Suprapubic skin (tissue), 4 donors: ENCODE results near the gene AASDHPPT. TPM values are rescaled to one million over a fixed set of nuclear protein-coding genes. Genes with fewer than 3 reads are reported as not detected.

ENCODE experiments used
- DNase-seq, 2 donors: peaks; one replicate each; pipeline ENCODE4 v3.0.0-alpha.2; 2019; ENCODE audit warnings: low spot score in 2 of 2
- H3K27ac ChIP-seq: fragments of 200-600 bp; sonication (generic); one replicate; pipeline ENCODE4 v1.5.1; 2019
- H3K27me3 ChIP-seq: fragments of 200-600 bp; sonication (generic); one replicate; pipeline ENCODE4 v1.5.1; 2019
- H3K36me3 ChIP-seq: fragments of 200-600 bp; sonication (generic); one replicate; pipeline ENCODE4 v1.5.1; 2019
- H3K4me1 ChIP-seq: fragments of 200-600 bp; sonication (generic); one replicate; pipeline ENCODE4 v1.5.1; 2019
- H3K4me3 ChIP-seq: fragments of 200-600 bp; sonication (generic); one replicate; pipeline ENCODE4 v1.5.1; 2019; ENCODE audit warnings: mild to moderate bottlenecking
- H3K9me3 ChIP-seq: fragments of 200-600 bp; sonication (generic); one replicate; pipeline ENCODE4 v1.5.1; 2019
- EP300 ChIP-seq: sonication (generic); formaldehyde crosslinking; IDR thresholded peaks from one replicate; pipeline ENCODE4 v1.6.1; 2017; ENCODE audit warnings: antibody characterized with exemption
- POLR2A ChIP-seq, 2 donors: fragments of 450-650 bp; IDR thresholded peaks; one replicate each; pipeline ENCODE4 v1.6.1; 2017; ENCODE audit warnings: antibody characterized with exemption in 2 of 2, mild to moderate bottlenecking in 2 of 2, moderate library complexity in 2 of 2
- POLR2AphosphoS5 ChIP-seq, 3 donors: sonication (generic); formaldehyde crosslinking; IDR thresholded peaks; one replicate each; pipeline ENCODE4 v1.6.1; 2017; ENCODE audit warnings: antibody characterized with exemption in 3 of 3
- WGBS: methylation state at CpG from one replicate; pipeline ENCODE4 v1.1.5; 2018; 5-methylcytosine and 5-hydroxymethylcytosine counted together
- total RNA-seq, 4 donors: library from RNA; depleted of rRNA; stranded (reverse); fragments of >200 nt; gene quantifications; one replicate each; pipeline ENCODE4 v1.1.0, GENCODE V29; 2016
- TF ChIP-seq, protein P1 (sequence below), 2 donors: fragments of 200-600 bp in 1 of 2; fragments of 450-650 bp in 1 of 2; sonication (generic) in 1 of 2; IDR thresholded peaks; one replicate each; pipeline ENCODE4 v1.5.1; 2016 to 2019; ENCODE audit warnings: antibody characterized with exemption in 2 of 2, mild to moderate bottlenecking in 1 of 2, moderate library complexity in 1 of 2

Gene AASDHPPT
- total RNA-seq, 4 donors from 2014 or later = 33.7 to 45.6 (median 44.6) TPM

DNA sequence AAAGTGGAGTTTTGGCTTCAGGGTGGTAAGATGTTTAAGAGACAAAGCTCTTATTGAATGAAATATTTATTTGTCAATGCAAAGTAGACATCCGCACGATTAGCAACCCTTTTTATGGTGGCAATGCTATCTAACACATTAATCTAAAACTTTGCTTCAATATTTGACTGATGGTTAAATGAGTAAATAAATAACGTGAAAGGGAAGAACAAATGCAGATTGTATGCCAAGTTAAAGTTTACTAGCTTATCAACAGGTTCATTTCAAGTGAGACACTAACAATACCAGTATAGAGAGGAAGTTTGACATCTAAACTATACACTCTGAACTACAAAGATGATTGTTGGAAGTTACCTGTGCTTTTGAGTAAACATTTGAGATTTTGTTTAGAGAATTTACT is 50.1 kb downstream of the AASDHPPT start:
- no peaks in the 10 kb centered on the region for H3K36me3 ChIP-seq
- WGBS = 70% methylated on average over 3 of the region's 3 CpGs
- no peak for TF ChIP-seq POLR2A (IDR thresholded peaks at IDR 0.05)
- no peak for TF ChIP-seq EP300
- TF ChIP-seq, protein P1, sequence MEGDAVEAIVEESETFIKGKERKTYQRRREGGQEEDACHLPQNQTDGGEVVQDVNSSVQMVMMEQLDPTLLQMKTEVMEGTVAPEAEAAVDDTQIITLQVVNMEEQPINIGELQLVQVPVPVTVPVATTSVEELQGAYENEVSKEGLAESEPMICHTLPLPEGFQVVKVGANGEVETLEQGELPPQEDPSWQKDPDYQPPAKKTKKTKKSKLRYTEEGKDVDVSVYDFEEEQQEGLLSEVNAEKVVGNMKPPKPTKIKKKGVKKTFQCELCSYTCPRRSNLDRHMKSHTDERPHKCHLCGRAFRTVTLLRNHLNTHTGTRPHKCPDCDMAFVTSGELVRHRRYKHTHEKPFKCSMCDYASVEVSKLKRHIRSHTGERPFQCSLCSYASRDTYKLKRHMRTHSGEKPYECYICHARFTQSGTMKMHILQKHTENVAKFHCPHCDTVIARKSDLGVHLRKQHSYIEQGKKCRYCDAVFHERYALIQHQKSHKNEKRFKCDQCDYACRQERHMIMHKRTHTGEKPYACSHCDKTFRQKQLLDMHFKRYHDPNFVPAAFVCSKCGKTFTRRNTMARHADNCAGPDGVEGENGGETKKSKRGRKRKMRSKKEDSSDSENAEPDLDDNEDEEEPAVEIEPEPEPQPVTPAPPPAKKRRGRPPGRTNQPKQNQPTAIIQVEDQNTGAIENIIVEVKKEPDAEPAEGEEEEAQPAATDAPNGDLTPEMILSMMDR (IDR thresholded peaks at IDR 0.05) = no peak
- no peak for TF ChIP-seq POLR2AphosphoS5 (IDR thresholded peaks at IDR 0.05)
- no peak for DNase-seq
- H3K9me3 ChIP-seq = no peaks in the 10 kb centered on the region
- no peaks in the 10 kb centered on the region for H3K4me1 ChIP-seq
- no peak overlapping the region for H3K27ac ChIP-seq
- H3K4me3 ChIP-seq = no peak overlapping the region
- no peaks in the 10 kb centered on the region for H3K27me3 ChIP-seq

- TF ChIP-seq EP300 = no peak
- no peak for TF ChIP-seq POLR2A (IDR thresholded peaks at IDR 0.05)
- TF ChIP-seq, protein P1 (IDR thresholded peaks at IDR 0.05) = no peak
- H3K36me3 ChIP-seq = no peaks in the 10 kb centered on the region
- H3K4me3 ChIP-seq = no peak overlapping the region
- H3K9me3 ChIP-seq = no peaks in the 10 kb centered on the region
- DNase-seq = no peak
- no peak overlapping the region for H3K27ac ChIP-seq
- no peaks in the 10 kb centered on the region for H3K27me3 ChIP-seq
- WGBS = 84% methylated on average over 2 of the region's 2 CpGs
- H3K4me1 ChIP-seq = no peaks in the 10 kb centered on the region
Observed at GRCh38 chr11:106128740-106129139, 51.3 kb downstream of the AASDHPPT start.

GRCh38 chr11:106131998-106132397 is 54.5 kb downstream of the AASDHPPT start:
- Histone ChIP-seq H3K4me3 (no peak overlapping the region), H3K4me1 (no peaks in the 10 kb centered on the region), H3K36me3 (no peaks in the 10 kb centered on the region), H3K9me3 (no peaks in the 10 kb centered on the region), H3K27ac (no peak overlapping the region), H3K27me3 (no peaks in the 10 kb centered on the region)
- TF ChIP-seq POLR2A (IDR thresholded peaks at IDR 0.05) = no peak
- TF ChIP-seq, protein P1 (IDR thresholded peaks at IDR 0.05) = no peak
- no peak for TF ChIP-seq POLR2AphosphoS5 (IDR thresholded peaks at IDR 0.05)
- no peak for TF ChIP-seq EP300
- 88% methylated on average over 2 of the region's 2 CpGs for WGBS
- DNase-seq = no peak

DNA sequence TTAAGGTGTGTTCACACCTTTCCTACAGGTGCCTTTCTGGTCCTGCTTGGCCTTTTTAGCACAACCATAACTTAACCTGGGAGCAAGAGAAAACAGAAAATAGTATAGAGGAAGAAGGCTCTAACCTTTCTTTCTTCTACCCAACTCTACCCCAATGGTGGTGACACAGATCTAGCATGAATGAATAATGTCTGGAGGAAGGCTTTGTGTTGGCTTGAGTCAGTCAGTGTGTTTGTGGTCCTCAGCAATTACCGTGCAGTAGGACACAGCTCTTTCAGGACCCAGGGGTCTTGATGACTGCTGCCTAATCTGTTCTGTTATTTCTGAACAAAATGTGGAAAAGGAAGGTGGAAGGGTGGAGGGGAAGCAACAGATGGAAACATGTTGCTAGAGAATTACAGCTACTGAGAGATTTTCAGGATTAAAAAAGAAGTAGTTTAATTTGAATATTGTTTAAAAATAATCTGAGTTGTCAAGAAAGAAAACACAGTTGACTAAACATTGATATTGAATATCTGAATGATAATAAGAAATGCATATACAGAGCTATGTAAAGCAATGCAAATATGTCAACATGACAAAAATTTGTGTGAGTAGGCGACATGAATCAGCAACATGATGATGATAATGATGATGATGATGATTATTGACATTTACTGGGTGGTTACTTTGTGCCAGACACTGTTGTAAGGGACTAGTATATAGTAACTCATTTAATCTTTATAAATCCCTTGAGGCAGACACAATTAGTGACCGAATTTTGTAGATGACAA is 55.3 kb downstream of the AASDHPPT start:
- Histone ChIP-seq H3K9me3 (no peaks in the 10 kb centered on the region), H3K4me3 (no peak overlapping the region), H3K27ac (no peak overlapping the region), H3K4me1 (no peaks in the 10 kb centered on the region), H3K27me3 (no peaks in the 10 kb centered on the region), H3K36me3 (no peaks in the 10 kb centered on the region)
- 78% methylated on average over 3 of the region's 3 CpGs for WGBS
- TF ChIP-seq EP300 (no peak), POLR2AphosphoS5 (IDR thresholded peaks at IDR 0.05) (no peak)
- no peak for DNase-seq

DNA sequence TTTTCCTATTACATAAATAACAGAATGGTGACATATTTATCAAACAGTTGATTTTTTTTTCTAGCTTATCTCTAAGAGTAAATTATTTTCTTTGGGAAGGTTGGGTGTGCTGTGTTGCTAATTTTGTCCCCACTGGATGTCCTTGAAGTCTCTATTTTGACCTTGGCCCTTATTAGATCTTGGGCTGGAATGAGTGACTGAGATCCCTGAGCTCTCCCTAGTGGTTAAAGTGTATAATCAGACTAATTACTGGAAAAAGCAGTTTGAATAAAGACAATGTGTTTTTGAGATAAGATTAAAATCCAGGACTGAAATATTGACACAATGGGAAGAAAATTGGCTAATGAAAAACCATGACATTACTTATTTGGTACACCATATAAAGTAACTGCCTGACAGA is 56.1 kb downstream of the AASDHPPT start:
- no peaks in the 10 kb centered on the region for H3K36me3 ChIP-seq
- H3K9me3 ChIP-seq = no peaks in the 10 kb centered on the region
- H3K27ac ChIP-seq = no peak overlapping the region
- H3K27me3 ChIP-seq = no peaks in the 10 kb centered on the region
- H3K4me1 ChIP-seq = no peaks in the 10 kb centered on the region
- no peak for DNase-seq
- TF ChIP-seq, protein P1 (IDR thresholded peaks at IDR 0.05) = no peak
- TF ChIP-seq EP300 = no peak
- TF ChIP-seq POLR2A (IDR thresholded peaks at IDR 0.05) = no peak
- TF ChIP-seq POLR2AphosphoS5 (IDR thresholded peaks at IDR 0.05) = no peak
- no peak overlapping the region for H3K4me3 ChIP-seq

GRCh38 chr11:106137061-106137460 is 59.6 kb downstream of the AASDHPPT start:
- no peak overlapping the region for H3K4me3 ChIP-seq
- no peak for TF ChIP-seq POLR2A (IDR thresholded peaks at IDR 0.05)
- no peak for TF ChIP-seq EP300
- TF ChIP-seq POLR2AphosphoS5 (IDR thresholded peaks at IDR 0.05) = no peak
- TF ChIP-seq, protein P1 (IDR thresholded peaks at IDR 0.05) = no peak
- H3K9me3 ChIP-seq = no peaks in the 10 kb centered on the region
- H3K36me3 ChIP-seq = no peaks in the 10 kb centered on the region
- no peaks in the 10 kb centered on the region for H3K27me3 ChIP-seq
- no peak overlapping the region for H3K27ac ChIP-seq
- H3K4me1 ChIP-seq = no peaks in the 10 kb centered on the region
- no peak for DNase-seq
